Large intestine (tissue), 3 donors: ENCODE data around the gene LARP4. TPM values are rescaled to one million over a fixed set of nuclear protein-coding genes. Genes with fewer than 3 reads are reported as not detected.

Source experiments
- DNase-seq, 2 donors: peaks; one replicate each; pipeline versions ENCODE4 v3.0.0 to v3.0.0-alpha.2; 2013
- H3K27ac ChIP-seq: one replicate; pipeline ENCODE4 v1.5.1; 2013; ENCODE audit warnings: low read length
- H3K27me3 ChIP-seq: 2 replicates; pipeline ENCODE4 v1.6.1; 2013; ENCODE audit warnings: low read length; ENCODE audit not compliant: control insufficient read depth, insufficient read depth
- H3K36me3 ChIP-seq: 2 replicates; pipeline ENCODE4 v1.6.1; 2013; ENCODE audit warnings: low read length; ENCODE audit not compliant: control insufficient read depth, insufficient read depth
- H3K4me1 ChIP-seq: one replicate; pipeline ENCODE4 v1.6.1; 2013; ENCODE audit warnings: low read length; ENCODE audit not compliant: control insufficient read depth, insufficient read depth
- H3K4me3 ChIP-seq: one replicate; pipeline ENCODE4 v1.5.1; 2013; ENCODE audit warnings: low read length
- H3K9me3 ChIP-seq: one replicate; pipeline ENCODE4 v1.6.1; 2013; ENCODE audit warnings: mild to moderate bottlenecking, low read depth, low read length, moderate library complexity; ENCODE audit not compliant: control insufficient read depth
- WGBS: methylation state at CpG from one replicate; pipeline ENCODE4 v1.1.5; 2013; ENCODE audit warnings: low lambda C conversion rate; ENCODE audit not compliant: insufficient coverage; 5-methylcytosine and 5-hydroxymethylcytosine counted together
- polyA plus RNA-seq: library from polyadenylated mRNA; unstranded; fragments of 120-200 nt; gene quantifications from one replicate; pipeline ENCODE4 v1.2.1, GENCODE V29; 2013

The LARP4 gene
- polyA plus RNA-seq, 1 donor: 32.2 TPM

DNA sequence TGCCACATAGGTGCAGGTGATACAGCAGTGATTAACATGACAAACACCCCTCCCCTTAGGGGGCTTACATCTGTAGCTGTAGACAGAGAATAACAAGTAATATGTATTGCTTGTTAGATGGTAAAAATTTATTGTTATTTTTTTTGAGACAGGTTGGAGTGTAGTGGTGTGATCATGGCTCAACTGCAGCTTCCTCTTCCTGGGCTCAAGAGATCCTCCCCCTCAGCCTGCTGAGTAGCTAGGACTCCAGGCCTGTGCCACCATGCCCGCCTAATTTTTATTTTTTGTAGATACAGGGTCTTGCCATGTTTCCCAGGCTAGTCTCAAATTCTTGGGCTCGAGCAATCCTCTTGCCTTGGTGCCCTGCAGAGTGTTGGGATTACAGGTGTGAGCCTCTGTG, 123.9 kb downstream of the LARP4 start:
- H3K4me3 ChIP-seq: no peak overlapping the region
- WGBS: no CpG with 5 or more reads among the region's 2 CpGs
- no peaks in the 10 kb centered on the region for H3K27me3 ChIP-seq
- H3K27ac ChIP-seq: no peak overlapping the region
- H3K36me3 ChIP-seq: no peaks in the 10 kb centered on the region
- DNase-seq: no peak
- peaks cover 3% of the 10 kb centered on the region for H3K4me1 ChIP-seq
- H3K9me3 ChIP-seq: no peaks in the 10 kb centered on the region

GRCh38 chr12:50525422-50525821, 124.7 kb downstream of the LARP4 start:
- H3K36me3 ChIP-seq: no peaks in the 10 kb centered on the region
- no peaks in the 10 kb centered on the region for H3K27me3 ChIP-seq
- H3K27ac ChIP-seq: no peak overlapping the region
- peaks cover 3% of the 10 kb centered on the region for H3K4me1 ChIP-seq
- no CpG with 5 or more reads among the region's 2 CpGs for WGBS
- DNase-seq: no peak
- H3K9me3 ChIP-seq: no peaks in the 10 kb centered on the region
- no peak overlapping the region for H3K4me3 ChIP-seq

DNA sequence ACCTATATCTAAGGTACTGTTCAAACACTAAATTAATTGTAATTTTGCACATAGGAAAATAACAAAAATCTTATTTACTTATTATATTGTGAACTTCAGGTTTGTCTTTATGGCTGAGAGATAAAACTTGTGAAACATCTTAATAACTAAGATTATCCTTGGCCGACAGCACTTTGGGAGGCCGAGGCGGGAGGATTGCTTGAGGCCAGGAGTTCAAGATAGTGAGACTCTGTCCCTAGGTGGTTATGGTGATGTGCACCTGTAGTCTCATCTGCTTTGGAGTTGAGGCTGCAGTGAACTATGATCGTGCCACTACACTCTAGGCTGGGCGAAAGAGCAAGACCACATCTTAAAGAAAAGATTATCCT, 126.7 kb downstream of the LARP4 start:
- Histone ChIP-seq H3K27ac (no peak overlapping the region), H3K36me3 (no peaks in the 10 kb centered on the region)

GRCh38 chr12:50528800-50529199, 128.1 kb downstream of the LARP4 start:
- Histone ChIP-seq H3K36me3 (no peaks in the 10 kb centered on the region), H3K9me3 (no peaks in the 10 kb centered on the region), H3K27ac (no peak overlapping the region), H3K4me1 (peaks cover 20% of the 10 kb centered on the region), H3K4me3 (no peak overlapping the region), H3K27me3 (no peaks in the 10 kb centered on the region)
- no CpG with 5 or more reads among the region's 1 CpG for WGBS
- DNase-seq: no peak

More for the DNA sequence above, 126.7 kb downstream of the LARP4 start:
- Histone ChIP-seq H3K9me3 (no peaks in the 10 kb centered on the region), H3K4me1 (peaks cover 8% of the 10 kb centered on the region), H3K27me3 (no peaks in the 10 kb centered on the region), H3K4me3 (no peak overlapping the region)
- no peak for DNase-seq
- 100% methylated on average over 2 of the region's 5 CpGs for WGBS

DNA sequence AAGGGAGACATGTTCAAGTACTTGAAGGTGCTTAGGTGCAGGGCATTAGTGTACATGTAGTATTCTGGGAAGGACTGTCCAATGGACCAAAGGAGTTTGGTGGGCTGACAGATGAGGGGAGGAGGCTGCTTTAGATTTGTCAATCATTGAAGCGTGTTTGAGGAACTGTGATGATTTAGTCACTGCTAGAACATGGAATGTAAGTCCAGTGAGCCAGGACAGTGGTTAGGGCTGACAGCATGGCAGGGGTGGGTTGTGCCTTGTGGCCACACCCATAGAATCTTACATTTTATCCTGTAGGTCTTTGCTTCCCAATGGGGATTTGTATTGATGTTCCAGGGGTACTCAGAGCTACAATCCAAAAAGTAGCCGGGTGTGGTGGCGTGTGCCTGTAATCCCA, 128.7 kb downstream of the LARP4 start:
- Histone ChIP-seq H3K27ac (no peak overlapping the region), H3K4me3 (no peak overlapping the region), H3K36me3 (no peaks in the 10 kb centered on the region), H3K27me3 (no peaks in the 10 kb centered on the region), H3K9me3 (no peaks in the 10 kb centered on the region), H3K4me1 (peaks cover 20% of the 10 kb centered on the region)
- no CpG with 5 or more reads among the region's 3 CpGs for WGBS
- DNase-seq: no peak

Other genes with a start within 250 kb of the LARP4 start
- gene CERS5, start 233.5 kb upstream of the LARP4 start, polyA plus RNA-seq: 32.5 TPM
- gene LIMA1, start 117.4 kb upstream of the LARP4 start, polyA plus RNA-seq: 191 TPM
- 0.28 TPM for gene FAM186A, start 4.3 kb upstream of the LARP4 start, polyA plus RNA-seq
- gene DIP2B, start 104.1 kb downstream of the LARP4 start, polyA plus RNA-seq: 18.2 TPM